Transverse colon (tissue), 4 donors: ENCODE data around the gene TTC39C.

Source experiments
- CTCF ChIP-seq, 5 experiments: fragments of 200-600 bp in 3 of 5; fragments of 450-650 bp in 2 of 5; sonication (generic) in 3 of 5; IDR thresholded peaks; 1 replicate in 2 of 5; 2 replicates in 3 of 5; pipeline ENCODE4 v1.5.1; 2016 to 2017; ENCODE audit warnings: antibody characterized with exemption in 5 of 5, inconsistent platforms in 3 of 5, mild to moderate bottlenecking in 2 of 5, moderate library complexity in 1 of 5
- POLR2AphosphoS5 ChIP-seq, 3 donors: sonication (generic); formaldehyde crosslinking; IDR thresholded peaks; one replicate each; pipeline ENCODE4 v1.6.1; 2016; ENCODE audit warnings: antibody characterized with exemption in 3 of 3

- TF ChIP-seq CTCF (IDR thresholded peaks at IDR 0.05) (no peak), POLR2AphosphoS5 (IDR thresholded peaks at IDR 0.05) (no peak)
These were observed 107.1 kb downstream of the TTC39C start for GRCh38 chr18:24121625-24122024.
